ENCODE results near the gene PRR20G.

The PRR20G gene

DNA sequence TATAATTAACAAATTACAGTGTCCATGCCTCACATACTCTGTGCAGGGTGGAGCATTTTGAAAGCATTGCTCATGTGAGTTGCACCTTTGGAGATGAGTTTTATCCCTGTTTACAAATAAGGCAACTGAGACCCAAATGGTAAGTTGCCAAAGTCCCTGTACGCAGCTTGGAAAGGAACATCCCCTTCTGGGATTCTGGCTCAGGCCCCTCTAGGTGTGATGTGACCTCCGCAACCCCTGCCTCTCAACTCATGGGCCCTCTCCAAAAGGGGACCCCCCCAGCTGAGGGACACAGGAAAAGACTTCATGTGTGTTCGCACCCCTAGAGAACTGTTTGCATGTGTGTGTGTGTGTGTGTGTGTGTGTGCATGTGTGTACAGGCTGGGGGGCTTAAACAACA is 25.3 kb downstream of the PRR20G start:
- TF ChIP-seq CTCF (IDR thresholded peaks at IDR 0.05; ENCODE audit: extremely low read depth, insufficient read depth, missing control alignments): no peak
- in situ Hi-C loops (cut with MboI; ENCODE audit: low pct_unique_long_range_greater_than_20kb, low sequenced_read_pairs, unreplicated experiment): no loop called here
- no peak for DNase-seq (ENCODE audit: low spot score)

GRCh38 chr3:127261925-127262324 is 25.9 kb downstream of the PRR20G start:
- in situ Hi-C loops (cut with MboI; ENCODE audit: low pct_unique_long_range_greater_than_20kb, low sequenced_read_pairs, unreplicated experiment): no loop called here
- no peak for TF ChIP-seq CTCF (IDR thresholded peaks at IDR 0.05; ENCODE audit: extremely low read depth, insufficient read depth, missing control alignments)

GRCh38 chr3:127260826-127261555 is 26.9 kb downstream of the PRR20G start:
- in situ Hi-C loops (cut with MboI; ENCODE audit: low pct_unique_long_range_greater_than_20kb, low sequenced_read_pairs, unreplicated experiment): no loop called here

More at GRCh38 chr3:127261925-127262324, 25.9 kb downstream of the PRR20G start:
- peak; percentile 6 for DNase-seq (ENCODE audit: low spot score)

GRCh38 chr3:127260416-127260815 is 27.4 kb downstream of the PRR20G start:
- TF ChIP-seq CTCF (IDR thresholded peaks at IDR 0.05; ENCODE audit: extremely low read depth, insufficient read depth, missing control alignments): no peak
- in situ Hi-C loops (cut with MboI; ENCODE audit: low pct_unique_long_range_greater_than_20kb, low sequenced_read_pairs, unreplicated experiment): no loop called here

More at GRCh38 chr3:127260826-127261555, 26.9 kb downstream of the PRR20G start:
- peak; percentile 7 for DNase-seq (ENCODE audit: low spot score)
- TF ChIP-seq CTCF (IDR thresholded peaks at IDR 0.05; ENCODE audit: extremely low read depth, insufficient read depth, missing control alignments): no peak

GRCh38 chr3:127259882-127260281 is 28.0 kb downstream of the PRR20G start:
- in situ Hi-C loops (cut with MboI; ENCODE audit: low pct_unique_long_range_greater_than_20kb, low sequenced_read_pairs, unreplicated experiment): no loop called here
- TF ChIP-seq CTCF (IDR thresholded peaks at IDR 0.05; ENCODE audit: extremely low read depth, insufficient read depth, missing control alignments): no peak
- DNase-seq (ENCODE audit: low spot score): no peak

More at GRCh38 chr3:127260416-127260815, 27.4 kb downstream of the PRR20G start:
- no peak for DNase-seq (ENCODE audit: low spot score)

DNA sequence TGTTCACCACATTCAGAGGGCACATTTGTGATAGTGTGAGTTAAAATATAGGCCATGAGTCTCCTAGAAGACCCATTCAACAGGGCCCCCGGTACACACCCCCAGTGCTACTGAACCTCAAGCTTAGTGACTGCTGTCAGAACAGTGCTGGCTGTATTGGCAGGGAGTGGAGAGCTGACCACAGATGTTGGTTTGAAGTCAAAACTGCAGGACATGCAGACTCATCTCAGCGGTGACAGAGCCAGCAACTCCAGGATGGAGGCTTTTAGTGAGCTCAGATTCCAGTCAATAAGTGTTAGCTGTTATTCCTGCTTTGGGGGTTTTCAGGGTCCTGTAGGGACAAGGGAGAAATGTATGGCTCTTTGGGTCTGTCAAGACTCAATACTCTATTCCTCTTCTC is 29.1 kb downstream of the PRR20G start:
- TF ChIP-seq CTCF (IDR thresholded peaks at IDR 0.05; ENCODE audit: extremely low read depth, insufficient read depth, missing control alignments): no peak
- in situ Hi-C loops (cut with MboI; ENCODE audit: low pct_unique_long_range_greater_than_20kb, low sequenced_read_pairs, unreplicated experiment): no loop called here

More for the DNA sequence above, 29.1 kb downstream of the PRR20G start:
- DNase-seq (ENCODE audit: low spot score): no peak

Measured in GM13977 (cell line).